Parathyroid adenoma (tissue), 2 donors: Measurements from ENCODE around the gene POLD1.
"Not testable (repeated sequence)": the region's sequence is repeated elsewhere in the genome, so short reads cannot be mapped to it uniquely, and the experiment has no call there.

Experiments used
- H2AFZ ChIP-seq: fragments of 300-600 bp; sonication (generic); one replicate; pipeline ENCODE4 v1.7.0; 2017; ENCODE audit warnings: antibody characterized with exemption, mild to moderate bottlenecking
- H3K27ac ChIP-seq: fragments of 300-600 bp; sonication (generic); one replicate; pipeline ENCODE4 v1.7.0; 2017
- H3K27me3 ChIP-seq: fragments of 300-600 bp; sonication (generic); one replicate; pipeline ENCODE4 v1.7.0; 2017; ENCODE audit warnings: low read length; ENCODE audit not compliant: control insufficient read depth, insufficient read depth
- H3K36me3 ChIP-seq: fragments of 300-600 bp; sonication (generic); one replicate; pipeline ENCODE4 v1.7.0; 2017; ENCODE audit warnings: low read length; ENCODE audit not compliant: control insufficient read depth, insufficient read depth
- H3K4me1 ChIP-seq: fragments of 300-600 bp; sonication (generic); one replicate; pipeline ENCODE4 v1.7.0; 2017; ENCODE audit warnings: control low read depth
- H3K4me2 ChIP-seq: fragments of 300-600 bp; sonication (generic); one replicate; pipeline ENCODE4 v1.7.0; 2017; ENCODE audit warnings: low read length
- H3K4me3 ChIP-seq: fragments of 300-600 bp; sonication (generic); one replicate; pipeline ENCODE4 v1.7.0; 2017; ENCODE audit warnings: low read depth, low read length
- H3K79me2 ChIP-seq: fragments of 300-600 bp; sonication (generic); one replicate; pipeline ENCODE4 v1.7.0; 2017; ENCODE audit warnings: control low read depth
- H3K9ac ChIP-seq: fragments of 300-600 bp; sonication (generic); one replicate; pipeline ENCODE4 v1.7.0; 2017; ENCODE audit warnings: mild to moderate bottlenecking
- H3K9me3 ChIP-seq: fragments of 300-600 bp; sonication (generic); one replicate; pipeline ENCODE4 v1.7.0; 2017; ENCODE audit warnings: low read length; ENCODE audit not compliant: control insufficient read depth
- TF ChIP-seq, protein P1 (sequence below): fragments of 300-600 bp; sonication (generic); IDR thresholded peaks from one replicate; pipeline ENCODE4 v1.7.0; 2017; ENCODE audit warnings: antibody characterized with exemption, mild to moderate bottlenecking
- donor health status: primary hyperparathyroidism.

The POLD1 gene

DNA sequence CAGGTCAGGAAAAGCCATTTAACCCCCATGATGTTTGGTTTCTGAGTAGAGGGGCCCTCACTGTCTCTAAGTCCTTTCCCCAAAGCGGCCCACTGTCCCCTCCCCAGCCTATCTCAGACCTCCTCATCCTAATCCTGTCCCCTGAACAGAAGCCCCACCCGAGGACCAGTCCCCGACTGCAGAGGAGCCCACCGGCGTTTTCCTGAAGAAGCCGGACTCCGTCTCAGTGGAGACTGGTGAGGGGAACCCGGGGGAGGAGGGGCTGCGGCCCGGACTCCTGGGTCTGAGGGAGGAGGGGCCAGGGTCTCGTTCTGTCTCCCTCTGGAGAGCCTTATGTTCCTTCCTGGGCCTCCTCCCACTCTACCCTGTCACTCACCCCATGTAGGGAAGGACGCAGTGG is 51.5 kb downstream of the POLD1 start:
- no peaks in the 10 kb centered on the region for H3K9me3 ChIP-seq

DNA sequence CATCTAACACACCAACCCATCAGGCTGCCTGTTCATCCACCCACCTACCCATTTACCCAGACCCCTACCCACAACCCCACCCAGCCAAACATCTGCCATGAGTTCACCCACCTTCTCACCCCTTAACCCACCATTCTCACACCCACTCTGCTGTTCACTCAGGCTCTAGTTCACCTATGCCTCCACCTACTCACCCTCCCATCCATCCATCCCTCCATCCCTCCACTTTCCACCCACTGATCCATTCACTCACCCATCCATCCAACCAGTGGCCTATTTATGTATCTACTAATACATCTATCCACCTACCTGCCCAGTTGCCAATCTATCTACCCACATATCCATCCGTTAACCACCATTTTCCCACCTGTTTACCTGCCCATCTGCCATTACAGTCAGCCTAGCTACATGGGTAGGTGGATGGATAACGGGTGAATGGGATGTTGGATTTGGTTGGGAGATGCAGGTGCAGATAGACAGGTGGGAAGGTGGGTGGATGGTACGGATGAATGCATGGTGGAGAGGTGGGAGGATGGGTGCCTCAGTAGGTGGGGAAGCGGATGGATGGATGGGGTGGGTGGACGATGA is 53.8 kb downstream of the POLD1 start:
- Histone ChIP-seq H3K9ac (no peak overlapping the region), H3K4me1 (peaks cover 7% of the 10 kb centered on the region), H3K27ac (no peak overlapping the region), H3K36me3 (no peaks in the 10 kb centered on the region), H3K4me2 (no peak overlapping the region), H3K79me2 (no peaks in the 10 kb centered on the region), H2AFZ (no peak overlapping the region), H3K4me3 (no peak overlapping the region), H3K27me3 (no peaks in the 10 kb centered on the region), H3K9me3 (no peaks in the 10 kb centered on the region)
- TF ChIP-seq, protein P1, sequence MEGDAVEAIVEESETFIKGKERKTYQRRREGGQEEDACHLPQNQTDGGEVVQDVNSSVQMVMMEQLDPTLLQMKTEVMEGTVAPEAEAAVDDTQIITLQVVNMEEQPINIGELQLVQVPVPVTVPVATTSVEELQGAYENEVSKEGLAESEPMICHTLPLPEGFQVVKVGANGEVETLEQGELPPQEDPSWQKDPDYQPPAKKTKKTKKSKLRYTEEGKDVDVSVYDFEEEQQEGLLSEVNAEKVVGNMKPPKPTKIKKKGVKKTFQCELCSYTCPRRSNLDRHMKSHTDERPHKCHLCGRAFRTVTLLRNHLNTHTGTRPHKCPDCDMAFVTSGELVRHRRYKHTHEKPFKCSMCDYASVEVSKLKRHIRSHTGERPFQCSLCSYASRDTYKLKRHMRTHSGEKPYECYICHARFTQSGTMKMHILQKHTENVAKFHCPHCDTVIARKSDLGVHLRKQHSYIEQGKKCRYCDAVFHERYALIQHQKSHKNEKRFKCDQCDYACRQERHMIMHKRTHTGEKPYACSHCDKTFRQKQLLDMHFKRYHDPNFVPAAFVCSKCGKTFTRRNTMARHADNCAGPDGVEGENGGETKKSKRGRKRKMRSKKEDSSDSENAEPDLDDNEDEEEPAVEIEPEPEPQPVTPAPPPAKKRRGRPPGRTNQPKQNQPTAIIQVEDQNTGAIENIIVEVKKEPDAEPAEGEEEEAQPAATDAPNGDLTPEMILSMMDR: no peak

More for the DNA sequence above, 51.5 kb downstream of the POLD1 start:
- Histone ChIP-seq H3K27ac (no peak overlapping the region), H3K36me3 (no peaks in the 10 kb centered on the region), H2AFZ (no peak overlapping the region), H3K4me3 (no peak overlapping the region), H3K4me2 (no peak overlapping the region), H3K27me3 (no peaks in the 10 kb centered on the region), H3K4me1 (peaks cover 10% of the 10 kb centered on the region), H3K79me2 (no peaks in the 10 kb centered on the region), H3K9ac (no peak overlapping the region)
- TF ChIP-seq, protein P1: no peak

DNA sequence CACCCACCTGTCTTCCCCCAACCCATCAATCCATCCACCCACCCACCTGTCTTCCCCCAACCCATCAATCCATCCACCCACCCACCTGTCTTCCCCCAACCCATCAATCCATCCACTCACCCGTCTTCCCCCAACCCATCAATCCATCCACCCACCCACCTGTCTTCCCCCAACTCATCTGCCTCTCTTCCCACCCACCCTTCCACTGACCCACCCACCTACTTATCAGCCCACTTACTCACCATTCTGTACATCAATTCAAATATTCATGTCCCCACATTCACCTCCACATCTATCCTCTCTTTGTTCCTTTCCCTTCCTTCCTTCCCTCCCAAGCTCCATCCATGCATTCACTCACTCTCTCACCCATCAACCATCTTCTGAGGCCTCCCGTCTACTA is 55.0 kb downstream of the POLD1 start:
- not testable (repeated sequence) for H3K27ac ChIP-seq, H3K36me3 ChIP-seq, H3K79me2 ChIP-seq, H3K4me1 ChIP-seq, H3K27me3 ChIP-seq, H3K4me2 ChIP-seq, H3K9ac ChIP-seq, H3K4me3 ChIP-seq, H2AFZ ChIP-seq, H3K9me3 ChIP-seq

DNA sequence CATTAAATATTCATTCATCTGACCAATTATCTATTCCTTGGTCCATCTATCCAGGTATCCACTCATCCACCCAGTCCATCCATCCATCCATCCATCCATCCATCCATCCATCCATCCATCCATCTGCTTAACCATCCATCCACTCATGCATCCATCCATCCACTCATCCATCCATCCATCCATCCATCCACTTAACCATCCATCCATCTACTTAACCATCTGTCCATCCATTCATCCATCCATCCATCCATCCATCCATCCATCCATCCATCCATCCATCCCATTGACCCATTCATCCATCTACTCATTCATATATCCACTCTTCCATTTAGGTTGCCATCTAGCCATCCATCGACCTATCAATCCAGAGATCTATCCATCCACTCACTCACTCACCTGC is 59.9 kb downstream of the POLD1 start:
- no peak overlapping the region for H3K9ac ChIP-seq
- H3K9me3 ChIP-seq: no peaks in the 10 kb centered on the region
- no peak overlapping the region for H3K4me3 ChIP-seq
- TF ChIP-seq, protein P1: no peak
- no peak overlapping the region for H3K27ac ChIP-seq
- H3K27me3 ChIP-seq: no peaks in the 10 kb centered on the region
- no peak overlapping the region for H2AFZ ChIP-seq
- no peaks in the 10 kb centered on the region for H3K79me2 ChIP-seq
- H3K4me1 ChIP-seq: no peaks in the 10 kb centered on the region
- no peaks in the 10 kb centered on the region for H3K36me3 ChIP-seq
- no peak overlapping the region for H3K4me2 ChIP-seq

DNA sequence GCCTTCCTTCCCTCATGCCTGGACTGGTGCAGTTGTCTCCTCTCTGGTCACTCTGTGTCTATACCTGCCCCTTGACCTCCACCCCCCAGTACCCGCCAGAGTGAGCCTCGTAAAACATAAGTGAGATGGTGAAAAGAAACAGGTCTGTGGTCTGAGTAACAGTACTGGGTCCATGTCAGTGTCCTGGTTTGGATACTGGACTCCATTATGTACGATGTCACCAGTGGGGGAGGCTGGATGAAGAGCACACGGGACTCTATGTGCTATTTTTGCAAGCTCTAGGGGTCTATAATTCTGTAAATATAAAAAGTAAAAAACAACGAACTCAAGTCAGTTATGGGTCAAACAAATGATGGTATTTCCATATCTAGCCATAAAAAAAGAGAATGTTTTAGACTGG is 62.9 kb downstream of the POLD1 start:
- H3K27ac ChIP-seq: no peak overlapping the region
- no peaks in the 10 kb centered on the region for H3K27me3 ChIP-seq
- TF ChIP-seq, protein P1: no peak
- no peaks in the 10 kb centered on the region for H3K79me2 ChIP-seq
- no peak overlapping the region for H3K4me3 ChIP-seq
- H3K36me3 ChIP-seq: no peaks in the 10 kb centered on the region
- H2AFZ ChIP-seq: no peak overlapping the region
- no peaks in the 10 kb centered on the region for H3K9me3 ChIP-seq
- H3K9ac ChIP-seq: no peak overlapping the region
- no peak overlapping the region for H3K4me2 ChIP-seq
- H3K4me1 ChIP-seq: no peaks in the 10 kb centered on the region
